OCI-LY3 (cell line): ENCODE results near the gene GNL1.

ENCODE experiments used
- EZH2phosphoT487 ChIP-seq: fragments of 200-600 bp; shearing (Covaris generic); IDR thresholded peaks from 2 replicates; pipeline ENCODE4 v1.6.1; 2018; ENCODE audit warnings: antibody characterized with exemption, mixed run types, low read depth
- TF ChIP-seq, protein P1 (sequence below): fragments of 200-600, 300-600 bp; sonication (generic); IDR thresholded peaks from 2 replicates; pipeline ENCODE4 v1.5.1; 2014; ENCODE audit warnings: antibody characterized with exemption, low read length, low read depth

DNA sequence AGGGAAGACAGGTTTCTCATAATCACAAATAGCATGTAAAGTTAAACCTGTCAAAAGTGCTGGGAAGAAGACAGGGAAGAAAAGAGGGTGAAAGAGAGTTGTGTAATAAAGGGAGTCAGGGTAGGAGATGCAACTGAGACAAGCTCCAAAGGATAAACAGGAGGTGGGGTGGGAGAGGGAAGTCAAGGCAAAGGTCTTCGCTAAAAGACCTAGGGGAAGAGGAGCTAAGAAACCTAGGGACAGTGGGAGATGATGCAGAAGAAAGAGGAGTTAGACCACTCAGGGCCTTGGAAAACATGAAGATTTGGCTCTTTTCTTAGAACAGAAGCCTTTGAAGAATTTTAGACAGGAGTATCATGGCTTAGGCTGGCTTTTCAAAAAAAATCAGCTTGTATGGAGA is 7.8 kb upstream of the GNL1 start:
- TF ChIP-seq, protein P1, sequence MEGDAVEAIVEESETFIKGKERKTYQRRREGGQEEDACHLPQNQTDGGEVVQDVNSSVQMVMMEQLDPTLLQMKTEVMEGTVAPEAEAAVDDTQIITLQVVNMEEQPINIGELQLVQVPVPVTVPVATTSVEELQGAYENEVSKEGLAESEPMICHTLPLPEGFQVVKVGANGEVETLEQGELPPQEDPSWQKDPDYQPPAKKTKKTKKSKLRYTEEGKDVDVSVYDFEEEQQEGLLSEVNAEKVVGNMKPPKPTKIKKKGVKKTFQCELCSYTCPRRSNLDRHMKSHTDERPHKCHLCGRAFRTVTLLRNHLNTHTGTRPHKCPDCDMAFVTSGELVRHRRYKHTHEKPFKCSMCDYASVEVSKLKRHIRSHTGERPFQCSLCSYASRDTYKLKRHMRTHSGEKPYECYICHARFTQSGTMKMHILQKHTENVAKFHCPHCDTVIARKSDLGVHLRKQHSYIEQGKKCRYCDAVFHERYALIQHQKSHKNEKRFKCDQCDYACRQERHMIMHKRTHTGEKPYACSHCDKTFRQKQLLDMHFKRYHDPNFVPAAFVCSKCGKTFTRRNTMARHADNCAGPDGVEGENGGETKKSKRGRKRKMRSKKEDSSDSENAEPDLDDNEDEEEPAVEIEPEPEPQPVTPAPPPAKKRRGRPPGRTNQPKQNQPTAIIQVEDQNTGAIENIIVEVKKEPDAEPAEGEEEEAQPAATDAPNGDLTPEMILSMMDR = no peak
- no peak for TF ChIP-seq EZH2phosphoT487
